Nucleus accumbens (tissue), 56 donors: ENCODE data around the gene PCIF1.

Experiments used
- DNase-seq, 56 donors: peaks; one replicate each; lab custom pipeline; 2025; lab: John Stamatoyannopoulos, UW

Gene PCIF1

GRCh38 chr20:45962031-45962755 lies 27.7 kb downstream of the PCIF1 start:
- DNase-seq = no peak

GRCh38 chr20:45963059-45964005 lies 28.8 kb downstream of the PCIF1 start:
- DNase-seq = peak in 1 of 56 donors; percentile 19

DNA sequence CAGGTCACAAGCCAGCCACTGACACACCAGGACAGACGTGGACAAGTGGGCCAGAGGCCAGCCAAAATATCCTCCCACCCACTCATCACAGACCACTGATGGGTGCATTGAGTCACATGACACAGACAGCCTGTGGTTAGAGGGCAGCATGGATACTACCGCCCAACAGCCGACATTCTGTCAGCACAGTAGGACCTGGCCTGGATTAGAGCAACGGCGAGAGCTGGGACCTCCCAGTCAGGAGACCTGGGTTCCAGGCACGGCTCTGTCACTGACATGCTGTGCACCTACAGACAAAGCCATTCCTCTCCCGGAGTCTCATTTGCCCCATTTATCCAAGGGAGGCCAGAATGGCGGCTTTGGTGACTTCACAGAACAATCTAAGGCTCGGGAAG lies 29.5 kb downstream of the PCIF1 start:
- no peak for DNase-seq

DNA sequence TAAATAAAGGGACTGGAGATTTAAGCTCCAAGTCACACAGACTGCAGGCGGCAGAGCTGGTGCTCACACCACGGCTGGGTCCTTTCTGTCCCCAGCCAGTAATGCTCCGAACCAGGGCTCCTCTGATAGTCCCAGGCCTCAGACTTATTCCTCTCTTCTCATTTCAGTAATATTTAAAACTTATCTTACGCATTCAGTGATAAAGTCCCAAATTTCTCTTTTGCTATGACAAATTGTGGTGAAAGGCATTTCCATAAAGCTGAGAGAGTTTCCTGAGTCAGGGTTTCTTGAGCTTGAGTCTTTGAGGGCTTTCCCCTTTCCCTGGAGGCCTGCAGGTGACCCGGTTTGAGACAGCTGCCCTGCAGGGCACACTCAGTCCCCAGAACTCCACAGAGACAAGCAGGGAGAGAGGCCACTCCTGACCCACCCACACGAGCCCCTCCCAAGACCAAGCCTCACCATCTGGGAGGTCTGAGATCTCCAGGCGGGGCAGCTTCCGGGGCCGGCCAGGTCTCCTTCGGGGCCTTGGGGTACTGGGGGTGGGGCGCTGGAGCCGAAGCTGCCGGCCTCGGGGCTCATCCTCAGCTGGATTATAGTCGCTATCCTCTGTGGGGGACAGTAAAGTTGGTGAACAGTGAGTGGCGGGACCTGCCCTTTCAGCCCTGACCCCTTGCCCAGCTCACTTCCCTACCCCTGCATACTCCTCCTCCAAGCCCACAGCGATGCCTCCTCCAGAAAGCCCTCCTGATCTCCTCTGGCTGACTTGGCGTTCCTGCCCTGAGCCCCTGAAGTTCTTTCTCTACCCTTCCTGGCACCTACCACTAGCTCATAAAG lies 30.9 kb downstream of the PCIF1 start:
- DNase-seq = no peak

- DNase-seq = no peak
Observed at GRCh38 chr20:45967551-45968080, 33.1 kb downstream of the PCIF1 start.

DNA sequence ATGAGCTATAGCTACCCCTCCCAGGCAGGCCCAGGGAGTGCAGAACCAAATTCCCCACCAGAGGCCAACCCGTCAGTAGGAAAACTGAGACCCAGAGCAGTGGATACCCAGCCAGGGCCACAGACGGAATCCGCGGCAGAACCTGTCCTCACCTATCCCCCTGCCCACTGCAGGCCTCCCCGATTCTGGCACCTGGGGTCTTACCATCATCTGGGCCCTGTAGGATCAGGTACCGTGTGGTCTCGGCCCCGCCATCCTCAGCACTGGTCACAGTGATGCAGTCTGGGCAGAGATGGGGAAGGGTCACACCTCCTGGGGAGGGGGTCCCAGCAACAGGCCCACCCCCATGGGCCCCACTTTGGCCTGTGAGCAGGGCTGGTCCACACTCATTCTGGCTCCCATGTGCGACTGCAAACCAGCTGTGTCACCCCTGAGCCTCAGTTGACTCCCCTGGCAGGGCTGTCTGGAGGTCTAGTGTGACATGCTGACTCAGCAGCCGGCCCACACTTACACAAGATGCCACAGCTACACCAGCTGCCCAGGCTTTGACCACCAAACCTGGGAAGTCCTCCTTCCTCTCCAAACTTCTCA lies 33.7 kb downstream of the PCIF1 start:
- DNase-seq = no peak

GRCh38 chr20:45968801-45969711 lies 34.6 kb downstream of the PCIF1 start:
- no peak for DNase-seq

GRCh38 chr20:45969712-45970634 lies 35.5 kb downstream of the PCIF1 start:
- DNase-seq = peak in 4 of 56 donors; percentile 17 to 48 (median 20)

DNA sequence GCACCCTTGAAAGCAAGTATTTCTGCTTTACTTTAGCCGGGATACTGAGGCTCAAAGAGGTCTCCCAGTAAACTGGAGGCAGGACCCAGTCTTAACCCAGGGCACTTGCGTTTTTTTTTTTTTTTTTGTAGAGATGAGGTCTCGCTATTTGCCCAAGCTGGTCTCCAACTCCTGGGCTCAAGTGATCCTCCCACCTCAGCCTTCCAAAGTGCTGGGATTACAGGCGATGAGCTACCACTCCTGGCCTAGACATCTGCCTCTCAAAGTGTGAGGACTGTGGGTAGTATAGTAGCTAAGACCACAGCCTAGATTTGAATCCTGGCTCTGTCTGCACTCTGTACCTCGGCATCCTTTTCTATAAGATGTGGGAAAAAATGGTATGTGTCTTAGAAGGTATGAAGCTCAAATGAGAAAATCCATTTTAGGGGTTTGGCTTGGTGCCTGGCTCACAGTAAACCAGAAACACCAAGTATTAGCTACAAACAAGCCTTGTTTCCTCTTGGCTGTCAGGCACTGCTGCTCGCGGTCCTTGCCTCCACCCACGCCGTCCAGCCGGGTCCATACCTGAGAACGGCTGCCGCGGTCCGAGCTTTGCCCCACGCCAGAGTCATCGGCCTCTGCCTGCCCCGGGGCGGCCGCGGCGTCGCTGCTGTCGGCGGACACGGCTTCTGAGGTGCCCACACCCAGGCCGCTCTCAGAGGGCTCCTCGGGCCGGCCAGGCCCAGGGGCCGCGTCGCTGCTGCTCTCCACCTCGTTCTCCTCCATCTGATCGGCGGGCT lies 36.4 kb downstream of the PCIF1 start:
- DNase-seq = peak in 4 of 56 donors; percentile 23 to 56 (median 40)

DNA sequence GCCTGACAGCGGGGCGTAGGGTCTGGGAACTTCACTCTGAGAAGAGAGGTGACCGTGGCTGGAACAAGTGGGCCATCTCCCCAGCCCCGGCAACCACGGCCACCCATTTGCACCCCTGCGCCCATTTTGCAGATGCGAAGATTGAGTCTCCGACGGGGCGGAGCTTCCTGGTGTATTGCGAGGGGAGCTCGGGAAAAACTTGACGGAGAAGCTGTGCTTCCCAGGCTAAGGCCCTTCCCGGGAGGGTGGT lies 36.9 kb downstream of the PCIF1 start:
- peak in 1 of 56 donors; percentile 68 for DNase-seq

GRCh38 chr20:45971675-45972499 lies 37.4 kb downstream of the PCIF1 start, which contains the start of gene ZNF335:
Gene ZNF335, minus strand, starts transcription at chr20:45972203. Its CDS starts 793 bp downstream, at chr20:45971410.
- DNase-seq = peak; percentile 64 to 99 (median 94)

DNA sequence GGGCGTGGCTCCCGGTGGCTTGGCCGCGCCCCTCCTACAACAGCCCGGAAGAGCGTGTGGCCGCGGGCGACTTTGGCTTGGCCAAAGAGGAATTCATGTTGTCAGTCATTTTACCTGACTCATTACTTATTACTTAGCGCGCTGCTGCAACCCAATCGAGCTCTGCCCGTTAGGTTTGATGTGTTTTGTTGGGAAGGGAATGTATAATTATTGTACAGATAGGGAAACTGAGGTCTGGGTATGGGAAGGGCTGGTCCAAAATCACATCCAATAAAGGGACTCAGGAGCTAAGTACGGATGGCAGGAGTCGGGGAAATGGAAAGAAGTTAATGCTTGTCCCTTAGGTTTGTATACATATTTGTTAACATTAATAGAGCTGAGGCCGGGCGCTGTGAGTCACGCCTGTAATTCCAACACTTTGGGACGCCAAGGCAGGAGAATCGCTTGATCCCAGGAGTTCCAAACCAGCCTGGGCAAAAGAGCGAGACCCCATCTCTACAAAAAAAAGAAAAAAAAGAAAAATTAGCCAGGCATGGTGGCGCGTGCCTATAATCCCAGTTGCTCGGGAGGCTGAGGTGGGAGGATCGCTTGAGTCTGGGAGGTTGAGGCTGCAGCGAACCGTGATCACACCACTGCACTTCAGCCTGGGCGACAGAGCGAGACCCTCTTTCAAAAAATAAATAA lies 38.2 kb downstream of the PCIF1 start:
- no peak for DNase-seq

GRCh38 chr20:45974896-45975565 lies 40.5 kb downstream of the PCIF1 start:
- no peak for DNase-seq

GRCh38 chr20:45975686-45976085 lies 41.2 kb downstream of the PCIF1 start:
- DNase-seq = no peak

DNA sequence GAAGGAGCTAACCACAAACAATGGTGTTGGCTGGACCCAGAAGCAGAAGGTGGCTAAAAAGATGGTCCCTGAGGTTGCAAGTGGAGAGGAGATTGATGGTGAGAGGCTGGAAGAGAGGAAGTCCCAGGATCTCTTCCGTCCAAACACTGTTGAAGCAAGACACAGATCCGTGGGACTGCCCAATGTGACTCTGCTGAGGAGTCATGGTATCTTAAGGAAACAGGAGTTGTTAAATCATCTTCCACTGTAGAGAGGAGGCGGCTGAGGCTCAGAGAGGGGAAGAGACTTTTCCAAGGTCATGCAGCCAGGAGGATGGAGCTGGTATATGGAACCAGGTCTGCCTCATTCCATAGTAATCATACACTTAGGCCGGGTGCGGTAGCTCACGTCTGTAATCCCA lies 41.6 kb downstream of the PCIF1 start:
- no peak for DNase-seq
